H1 (cell line): ENCODE data around the gene PARS2. TPM values are rescaled to one million over a fixed set of nuclear protein-coding genes. Genes with fewer than 3 reads are reported as not detected.

Experiments
- CTCF ChIA-PET: fragments of 300-600 bp; sonication (Branson Sonifier 250); formaldehyde crosslinking; loops from one replicate; lab custom pipeline; 2021; ENCODE audit not compliant: partially characterized antibody; lab: Charles Lee
- POLR2A ChIA-PET: fragments of 300-600 bp; sonication (Branson Sonifier 250); formaldehyde crosslinking; loops from one replicate; lab custom pipeline; 2021; ENCODE audit warnings: inconsistent platforms; ENCODE audit not compliant: partially characterized antibody; lab: Charles Lee
- DNase-seq, 2 experiments: peaks; one replicate each; pipeline versions ENCODE4 v3.0.0 to v3.0.0-alpha.2; 2010 to 2022; ENCODE audit warnings: low spot score in 2 of 2, low read depth in 1 of 2, mixed read lengths in 1 of 2
- FAIRE-seq: peaks from 2 replicates; lab custom pipeline; 2011; peaks lifted over from hg19 to GRCh38; lab: Jason Lieb, UNC
- H2AFZ ChIP-seq: 2 replicates; pipeline ENCODE4 v1.8.1; 2012; ENCODE audit warnings: low read length, inconsistent platforms
- H2AK5ac ChIP-seq: 2 replicates; pipeline ENCODE4 v1.6.1; 2013; ENCODE audit warnings: low read depth, low read length
- H2BK120ac ChIP-seq: replicated peaks from 2 replicates; pipeline ENCODE3; 2013; ENCODE audit warnings: low read depth, low read length, inconsistent platforms
- H2BK12ac ChIP-seq: 2 replicates; pipeline ENCODE4 v1.6.1; 2013; ENCODE audit warnings: low read depth, low read length
- H2BK15ac ChIP-seq: 2 replicates; pipeline ENCODE4 v1.6.1; 2013; ENCODE audit warnings: low read length
- H2BK20ac ChIP-seq: 2 replicates; pipeline ENCODE4 v1.6.1; 2013; ENCODE audit warnings: low read length
- H2BK5ac ChIP-seq: 2 replicates; pipeline ENCODE4 v1.6.1; 2013; ENCODE audit warnings: low read depth, low read length
- H3K14ac ChIP-seq: 2 replicates; pipeline ENCODE4 v1.6.1; 2013; ENCODE audit warnings: inconsistent platforms; ENCODE audit not compliant: insufficient read length
- H3K18ac ChIP-seq: 2 replicates; pipeline ENCODE4 v1.6.1; 2013; ENCODE audit warnings: low read length; ENCODE audit errors: extremely low read depth
- H3K23ac ChIP-seq: 2 replicates; pipeline ENCODE4 v1.6.1; 2013; ENCODE audit warnings: inconsistent platforms; ENCODE audit not compliant: insufficient read length
- H3K23me2 ChIP-seq: 2 replicates; pipeline ENCODE4 v1.6.1; 2013; ENCODE audit warnings: low read depth, low read length
- H3K27ac ChIP-seq: 2 replicates; pipeline ENCODE4 v1.6.1; 2011; ENCODE audit warnings: low read depth, low read length, inconsistent platforms
- H3K27me3 ChIP-seq, 4 experiments: replicated peaks in 1 of 4; 1 replicate in 1 of 4; 2 replicates in 3 of 4; pipeline versions ENCODE4 v1.6.1 to v1.8.1; 2011 to 2013; ENCODE audit warnings: low read length in 3 of 4, mild to moderate bottlenecking in 3 of 4, inconsistent platforms in 2 of 4, mixed read lengths in 2 of 4, moderate library complexity in 1 of 4; ENCODE audit not compliant: control insufficient read depth in 3 of 4, insufficient read depth in 3 of 4; ENCODE audit errors: extremely low read depth in 1 of 4
- H3K36me3 ChIP-seq, 4 experiments: 2 replicates each; pipeline versions ENCODE4 v1.6.1 to v1.8.1; 2011 to 2013; ENCODE audit warnings: mild to moderate bottlenecking in 4 of 4, low read length in 3 of 4, moderate library complexity in 2 of 4, control low read depth in 1 of 4, inconsistent platforms in 1 of 4; ENCODE audit not compliant: insufficient read depth in 4 of 4, control insufficient read depth in 2 of 4
- H3K4ac ChIP-seq: replicated peaks from 2 replicates; pipeline ENCODE3; 2013; ENCODE audit warnings: low read length, low read depth, mixed read lengths, inconsistent platforms; ENCODE audit not compliant: insufficient read length
- H3K4me1 ChIP-seq, 4 experiments: replicated peaks in 1 of 4; 1 replicate in 1 of 4; 2 replicates in 3 of 4; pipeline versions ENCODE4 v1.6.1 to v1.8.1; 2011 to 2013; ENCODE audit warnings: low read length in 3 of 4, inconsistent platforms in 2 of 4, mixed read lengths in 1 of 4; ENCODE audit not compliant: insufficient read depth in 4 of 4, control insufficient read depth in 3 of 4
- H3K4me2 ChIP-seq, 2 experiments: 2 replicates each; pipeline versions ENCODE4 v1.6.1 to v1.8.1; 2011 to 2013; ENCODE audit warnings: low read depth in 2 of 2, low read length in 2 of 2, control low read depth in 1 of 2, inconsistent platforms in 1 of 2, mild to moderate bottlenecking in 1 of 2; ENCODE audit not compliant: insufficient read depth in 1 of 2
- H3K4me3 ChIP-seq, 4 experiments: fragments of 200-600, 300-600 bp in 1 of 4; sonication (generic), shearing (Covaris generic), sonication (Bioruptor Twin) in 1 of 4; 2 replicates each; pipeline versions ENCODE4 v1.5.1 to v1.8.1; 2011 to 2016; ENCODE audit warnings: low read length in 4 of 4, low read depth in 3 of 4, control low read depth in 2 of 4, inconsistent platforms in 2 of 4, mild to moderate bottlenecking in 2 of 4, mixed read lengths in 1 of 4, moderate library complexity in 1 of 4; ENCODE audit not compliant: insufficient read depth in 2 of 4; ENCODE audit errors: extremely low read depth in 1 of 4
- H3K56ac ChIP-seq: replicated peaks from 2 replicates; pipeline ENCODE3; 2013; ENCODE audit warnings: low read depth, mild to moderate bottlenecking, mixed read lengths, low read length, inconsistent platforms; ENCODE audit not compliant: insufficient read length
- H3K79me1 ChIP-seq: 2 replicates; pipeline ENCODE4 v1.6.1; 2013; ENCODE audit warnings: low read depth, low read length, control low read depth
- H3K79me2 ChIP-seq, 2 experiments: 2 replicates each; pipeline versions ENCODE4 v1.6.1 to v1.8.1; 2012 to 2013; ENCODE audit warnings: low read length in 2 of 2, mild to moderate bottlenecking in 2 of 2, inconsistent platforms in 1 of 2; ENCODE audit not compliant: insufficient read depth in 2 of 2, control insufficient read depth in 1 of 2
- H3K9ac ChIP-seq, 4 experiments: replicated peaks in 1 of 4; 1 replicate in 1 of 4; 2 replicates in 3 of 4; pipeline versions ENCODE4 v1.6.1 to v1.8.1; 2011 to 2013; ENCODE audit warnings: low read depth in 3 of 4, low read length in 3 of 4, control low read depth in 2 of 4, mild to moderate bottlenecking in 2 of 4, moderate library complexity in 2 of 4, inconsistent platforms in 1 of 4; ENCODE audit errors: extremely low read depth in 1 of 4
- H3K9me3 ChIP-seq, 2 experiments: 2 replicates each; pipeline versions ENCODE4 v1.6.1 to v1.8.1; 2012 to 2013; ENCODE audit warnings: mild to moderate bottlenecking in 2 of 2, moderate library complexity in 2 of 2, control low read depth in 1 of 2, inconsistent platforms in 1 of 2, low read depth in 1 of 2, low read length in 1 of 2, mixed read lengths in 1 of 2; ENCODE audit not compliant: insufficient read depth in 2 of 2
- H4K20me1 ChIP-seq, 2 experiments: replicated peaks in 1 of 2; 2 replicates each; pipeline versions ENCODE3 to v1.8.1; 2011 to 2013; ENCODE audit warnings: inconsistent platforms in 2 of 2, low read length in 2 of 2, mild to moderate bottlenecking in 1 of 2; ENCODE audit not compliant: insufficient read depth in 2 of 2, control insufficient read depth in 1 of 2
- H4K5ac ChIP-seq: 2 replicates; pipeline ENCODE4 v1.6.1; 2013; ENCODE audit warnings: low read length, low read depth, mixed read lengths, inconsistent platforms; ENCODE audit not compliant: insufficient read length
- H4K8ac ChIP-seq: 2 replicates; pipeline ENCODE4 v1.8.0; 2013; ENCODE audit warnings: mild to moderate bottlenecking, moderate library complexity, low read length, inconsistent platforms; ENCODE audit not compliant: insufficient read depth; ENCODE audit errors: extremely low read depth
- H4K91ac ChIP-seq: replicated peaks from 2 replicates; pipeline ENCODE3; 2013; ENCODE audit warnings: low read length, mixed read lengths, inconsistent platforms; ENCODE audit not compliant: insufficient read length
- CBX8 ChIP-seq: fragments of 300-800, 300-1000 bp; sonication (generic); IDR thresholded peaks from 2 replicates; pipeline ENCODE4 v1.7.1; 2016; ENCODE audit warnings: low read depth, low read length, borderline replicate concordance
- CREB1 ChIP-seq: IDR thresholded peaks from 2 replicates; pipeline ENCODE4 v1.6.1; 2012; ENCODE audit warnings: inconsistent platforms
- EZH2 ChIP-seq: fragments of 200-600 bp; sonication (generic); IDR thresholded peaks from 2 replicates; pipeline ENCODE4 v1.7.1; 2012; ENCODE audit warnings: low read depth, mild to moderate bottlenecking, moderate library complexity, low read length, inconsistent platforms; ENCODE audit not compliant: severe bottlenecking
- JUN ChIP-seq: IDR thresholded peaks from 2 replicates; pipeline ENCODE4 v1.6.1; 2011; ENCODE audit warnings: low read depth, mild to moderate bottlenecking, improper control_type of control experiment, low read length
- MAX ChIP-seq: IDR thresholded peaks from 2 replicates; pipeline ENCODE4 v1.6.1; 2012; ENCODE audit warnings: inconsistent platforms
- NANOG ChIP-seq: IDR thresholded peaks from 2 replicates; pipeline ENCODE4 v1.6.1; 2011; ENCODE audit warnings: low read length, low read depth, mild to moderate bottlenecking, inconsistent platforms; ENCODE audit not compliant: insufficient read depth, poor library complexity, severe bottlenecking
- POLR2A ChIP-seq, 2 experiments: IDR thresholded peaks; 1 replicate in 1 of 2; 2 replicates in 1 of 2; pipeline ENCODE4 v1.6.1; 2011; ENCODE audit warnings: low read depth in 2 of 2, low read length in 2 of 2, mild to moderate bottlenecking in 2 of 2; ENCODE audit errors: control extremely low read depth in 1 of 2
- RBBP5 ChIP-seq: IDR thresholded peaks from 2 replicates; pipeline ENCODE4 v1.7.1; 2012; ENCODE audit warnings: low read depth, mild to moderate bottlenecking, inconsistent platforms, low read length, moderate library complexity, borderline replicate concordance
- RXRA ChIP-seq: IDR thresholded peaks from 2 replicates; pipeline ENCODE4 v1.6.1; 2011; ENCODE audit warnings: low read depth, mild to moderate bottlenecking, low read length, moderate library complexity; ENCODE audit not compliant: insufficient read depth
- SAP30 ChIP-seq: fragments of 300-600 bp; sonication (generic); IDR thresholded peaks from 2 replicates; pipeline ENCODE4 v1.7.1; 2012; ENCODE audit warnings: low read length, moderate library complexity, mild to moderate bottlenecking, inconsistent platforms; ENCODE audit not compliant: insufficient read depth, insufficient replicate concordance
- SIX5 ChIP-seq: IDR thresholded peaks from 2 replicates; pipeline ENCODE4 v1.6.1; 2011; ENCODE audit warnings: mild to moderate bottlenecking, low read depth, low read length
- SP2 ChIP-seq: IDR thresholded peaks from 2 replicates; pipeline ENCODE4 v1.6.1; 2012; ENCODE audit warnings: mild to moderate bottlenecking, low read length, inconsistent platforms
- SRF ChIP-seq: IDR thresholded peaks from 2 replicates; pipeline ENCODE4 v1.6.1; 2011; ENCODE audit warnings: mild to moderate bottlenecking, low read depth, low read length, moderate library complexity
- TCF12 ChIP-seq: IDR thresholded peaks from 2 replicates; pipeline ENCODE4 v1.6.1; 2011; ENCODE audit warnings: low read depth, mild to moderate bottlenecking, low read length
- ZNF274 ChIP-seq: IDR thresholded peaks from 2 replicates; pipeline ENCODE4 v1.7.0; 2012; ENCODE audit warnings: low read length, borderline replicate concordance; ENCODE audit errors: extremely low read depth
- WGBS, 2 experiments: shearing (Covaris generic) in 1 of 2; methylation state at CpG; one replicate each; pipeline versions ENCODE4 v1.1.6 to v1.1.7; 2013 to 2015; ENCODE audit warnings: low lambda C conversion rate in 2 of 2, mixed read lengths in 2 of 2, inconsistent platforms in 1 of 2, low coverage in 1 of 2, missing lambda C conversion rate in 1 of 2; ENCODE audit not compliant: insufficient replicate concordance in 2 of 2, insufficient coverage in 1 of 2, insufficient read length in 1 of 2; ENCODE audit errors: extremely low coverage in 1 of 2, missing lambda C conversion rate in 1 of 2; 5-methylcytosine and 5-hydroxymethylcytosine counted together
- polyA plus RNA-seq, 7 experiments: library from polyadenylated mRNA; depleted of rRNA in 3 of 7; stranded (reverse) in 5 of 7; unstranded in 2 of 7; fragments of >200 nt in 5 of 7; fragments of 200-250 nt in 2 of 7; gene quantifications; 1 replicate in 5 of 7; 2 replicates in 1 of 7; 4 replicates in 1 of 7; pipeline versions ENCODE4 v1.2.1 to v1.2.3, GENCODE V29; 2011 to 2013; ENCODE audit warnings: missing spikeins in 2 of 7, mixed read lengths in 2 of 7
- total RNA-seq: library from RNA; stranded (reverse); fragmentation: NEBNext Ultra II Directional; extraction: Animal tissue kit (Norgen Biotek cat#: 25700); gene quantifications from 2 replicates; pipeline ENCODE4 v1.2.1, GENCODE V29; 2021

PARS2 gene
- total and polyA plus RNA-seq, 2 of the 8 experiments (the other 6 are each of a cell fraction or from before 2014, with no cell fraction given): 8.9 to 10.0 TPM

- no peak overlapping the region for H3K56ac ChIP-seq
- ChIA-PET POLR2A (interaction anchor here (0.9 kb wide), 1 partner anchor 18 kb away, joined by 3 read pairs; no protein-coding TSS in a partner anchor), CTCF (interaction anchor here (0.6 to 4.7 kb wide), 7 partner anchors 11 to 245 kb away, joined by 3 to 31 read pairs (median 3); partner anchors contain the start of gene TTC22)
- WGBS, 2 experiments: 80% methylated on average over 4 of the region's 4 CpGs; no CpG with 5 or more reads in 1 of the 2 experiments
- H4K8ac ChIP-seq: no peak overlapping the region
- H2BK120ac ChIP-seq: no peak overlapping the region
- H3K23me2 ChIP-seq: peaks cover 5% of the 10 kb centered on the region; the same call in 1 of the 2 replicates
- H2AFZ ChIP-seq: no peak overlapping the region
- H3K23ac ChIP-seq: no peak overlapping the region
- H3K4me3 ChIP-seq: no peak overlapping the region
- H3K14ac ChIP-seq: no peak overlapping the region
- H4K91ac ChIP-seq: no peak overlapping the region
- no peak overlapping the region for H2BK15ac ChIP-seq
- peaks cover 2% of the 10 kb centered on the region; the same call in 1 of the 2 replicates for H3K79me1 ChIP-seq
- H2BK20ac ChIP-seq: no peak overlapping the region
- no peak overlapping the region for H3K4ac ChIP-seq
- no peaks in the 10 kb centered on the region for H3K36me3 ChIP-seq
- no peak overlapping the region for H2BK12ac ChIP-seq
- H3K9ac ChIP-seq: no peak overlapping the region
- no peak overlapping the region for H2AK5ac ChIP-seq
- no peak overlapping the region for H2BK5ac ChIP-seq
- H3K27ac ChIP-seq: no peak overlapping the region
- H4K5ac ChIP-seq: no peak overlapping the region
- peaks cover 10 to 20% (median 17%) of the 10 kb centered on the region in 4 experiments; a peak in 6 of 7 replicates for H3K27me3 ChIP-seq
- no peak overlapping the region for H3K18ac ChIP-seq
- H3K4me1 ChIP-seq: peaks cover 0 to 4% (median 3%) of the 10 kb centered on the region in 4 experiments; a peak in 2 of 7 replicates
- no peak overlapping the region for H3K4me2 ChIP-seq
- no peaks in the 10 kb centered on the region for H3K9me3 ChIP-seq
- H3K79me2 ChIP-seq: no peaks in the 10 kb centered on the region
- FAIRE-seq: no peak
- no peaks in the 10 kb centered on the region for H4K20me1 ChIP-seq
- no peak for DNase-seq
- TF ChIP-seq RXRA: no peak
- no peak for TF ChIP-seq JUN
- TF ChIP-seq SIX5: no peak
- no peak for TF ChIP-seq SAP30
- no peak for TF ChIP-seq TCF12
- TF ChIP-seq POLR2A (IDR thresholded peaks at IDR 0.05; ENCODE audit: control extremely low read depth in 1 of 2, low read depth in 2 of 2, low read length in 2 of 2): no peak
- TF ChIP-seq NANOG: no peak
- TF ChIP-seq ZNF274: no peak
- TF ChIP-seq SRF: no peak
- TF ChIP-seq SP2: no peak
- TF ChIP-seq EZH2: no peak
- TF ChIP-seq CREB1: no peak
- no peak for TF ChIP-seq MAX
- no peak for TF ChIP-seq RBBP5
- TF ChIP-seq CBX8: no peak
Observed at GRCh38 chr1:54777011-54777410, 12.7 kb upstream of the PARS2 start.
